K562 (cell line): Measurements from ENCODE around the gene KRTAP9-3. TPM values are rescaled to one million over a fixed set of nuclear protein-coding genes. Genes with fewer than 3 reads are reported as not detected.

ENCODE experiments used
- ATAC-seq: fragments of 200-7000 bp; cut with Tn5 transposase; 3 replicates; pipeline ENCODE4 v1.9.1; 2020; ENCODE audit warnings: moderate library complexity
- BruUV-seq: library from RNA; stranded (reverse); fragments of 400-500 nt; replicated peaks from 2 replicates; lab custom pipeline; 2021; lab: Mats Ljungman, UMichigan
- CTCF ChIA-PET: fragments of 300-600 bp; formaldehyde crosslinking; extraction: SDS; loops from one replicate; lab custom pipeline; 2021; ENCODE audit warnings: low intra/inter-chr PET ratio; lab: Yijun Ruan, JAX
- POLR2A ChIA-PET: fragments of 300-600, 350-650 bp; sonication (Branson Sonifier 250); formaldehyde crosslinking; extraction: SDS; loops from one replicate; lab custom pipeline; 2021; ENCODE audit warnings: antibody characterized with exemption, inconsistent platforms; lab: Yijun Ruan, JAX
- DNase-seq, 4 experiments: peaks; one replicate each; pipeline versions ENCODE4 v3.0.0 to v3.0.0-alpha.2; 2011 to 2018; ENCODE audit warnings: low spot score in 3 of 4, mixed read lengths in 3 of 4; ENCODE audit errors: extremely low read depth in 1 of 4
- FAIRE-seq: peaks from 2 replicates; lab custom pipeline; 2011; peaks lifted over from hg19 to GRCh38; lab: Jason Lieb, UNC
- H2AFZ ChIP-seq: 2 replicates; pipeline ENCODE4 v1.6.0; 2011; ENCODE audit warnings: low read depth, low read length, control low read depth, inconsistent platforms
- H3K27ac ChIP-seq: fragments of 200-600 bp; 3 replicates; pipeline ENCODE4 v1.8.0; 2011; ENCODE audit warnings: low read depth, mild to moderate bottlenecking, control low read depth, inconsistent platforms, low read length, moderate library complexity, mixed read lengths; ENCODE audit errors: extremely low read depth
- H3K27me3 ChIP-seq, 2 experiments: fragments of 300-600 bp in 1 of 2; 2 replicates in 1 of 2; 3 replicates in 1 of 2; pipeline versions ENCODE4 v1.6.0 to v1.8.0; 2011; ENCODE audit warnings: inconsistent platforms in 2 of 2, low read length in 2 of 2, mild to moderate bottlenecking in 1 of 2, mixed read lengths in 1 of 2, moderate library complexity in 1 of 2; ENCODE audit not compliant: control insufficient read depth in 2 of 2, insufficient read depth in 2 of 2
- H3K36me3 ChIP-seq: fragments of 300-600 bp; 3 replicates; pipeline ENCODE4 v1.8.0; 2011; ENCODE audit warnings: mild to moderate bottlenecking, low read length, inconsistent platforms; ENCODE audit not compliant: control insufficient read depth, insufficient read depth
- H3K4me1 ChIP-seq, 2 experiments: fragments of 200-600 bp in 1 of 2; replicated peaks in 1 of 2; 2 replicates in 1 of 2; 3 replicates in 1 of 2; pipeline versions ENCODE4 v1.5.1 to v1.8.0; 2011; ENCODE audit warnings: inconsistent platforms in 2 of 2, low read length in 2 of 2, mild to moderate bottlenecking in 1 of 2, mixed read lengths in 1 of 2, moderate library complexity in 1 of 2; ENCODE audit not compliant: control insufficient read depth in 2 of 2, insufficient read depth in 2 of 2
- H3K4me2 ChIP-seq: 2 replicates; pipeline ENCODE4 v1.6.1; 2011; ENCODE audit warnings: low read length, control low read depth, inconsistent platforms, mixed read lengths; ENCODE audit not compliant: insufficient read depth
- H3K4me3 ChIP-seq: fragments of 200-600 bp; sonication (generic), shearing (Covaris generic); 2 replicates; pipeline ENCODE4 v1.5.1; 2016; ENCODE audit warnings: control low read depth, inconsistent platforms
- H3K79me2 ChIP-seq: fragments of 200-600 bp; 3 replicates; pipeline ENCODE4 v1.8.0; 2011; ENCODE audit warnings: low read length, inconsistent platforms; ENCODE audit not compliant: control insufficient read depth, insufficient read depth
- H3K9ac ChIP-seq, 2 experiments: 2 replicates each; pipeline versions ENCODE4 v1.6.0 to v1.6.1; 2011; ENCODE audit warnings: low read depth in 2 of 2, low read length in 2 of 2, control low read depth in 1 of 2, inconsistent platforms in 1 of 2, mild to moderate bottlenecking in 1 of 2, mixed read lengths in 1 of 2; ENCODE audit not compliant: insufficient read depth in 1 of 2
- H3K9me1 ChIP-seq: one replicate; pipeline ENCODE4 v1.6.0; 2011; ENCODE audit warnings: inconsistent platforms, mild to moderate bottlenecking, low read length, moderate library complexity; ENCODE audit not compliant: control insufficient read depth, insufficient read depth
- H3K9me3 ChIP-seq: replicated peaks from 2 replicates; pipeline ENCODE4 v1.5.1; 2011; ENCODE audit warnings: low read depth, low read length, inconsistent platforms; ENCODE audit not compliant: control insufficient read depth, insufficient read depth
- H4K20me1 ChIP-seq: replicated peaks from 2 replicates; pipeline ENCODE4 v1.6.1; 2011; ENCODE audit warnings: low read length, inconsistent platforms, mixed read lengths; ENCODE audit not compliant: control insufficient read depth, insufficient read depth
- CBX1 ChIP-seq: sonication (generic); IDR thresholded peaks from 2 replicates; pipeline ENCODE4 v1.6.1; 2016; ENCODE audit warnings: antibody characterized with exemption, low read depth, mild to moderate bottlenecking
- MGA ChIP-seq: fragments of 450-650 bp; IDR thresholded peaks from 2 replicates; pipeline ENCODE4 v1.6.1; 2016; ENCODE audit warnings: mild to moderate bottlenecking, moderate library complexity
- NCOA6 ChIP-seq: fragments of 450-650 bp; IDR thresholded peaks from 2 replicates; pipeline ENCODE4 v1.6.1; 2017; ENCODE audit warnings: mild to moderate bottlenecking
- ZMIZ1 ChIP-seq, 2 experiments: fragments of 150-350 bp in 1 of 2; IDR thresholded peaks; 2 replicates each; pipeline ENCODE4 v1.6.1; 2012 to 2016; ENCODE audit warnings: low read depth in 2 of 2, low read length in 2 of 2, mild to moderate bottlenecking in 1 of 2, moderate library complexity in 1 of 2
- WGBS: fragments of 100-300 bp; shearing (Covaris generic); methylation state at CpG from one replicate; pipeline ENCODE4 v1.1.6; 2016; ENCODE audit warnings: low coverage, mixed read lengths; ENCODE audit not compliant: insufficient coverage; ENCODE audit errors: missing lambda C conversion rate; 5-methylcytosine and 5-hydroxymethylcytosine counted together
- in situ Hi-C: fragments of 300-500 bp; cut with MboI; formaldehyde crosslinking; loops from 4 replicates; pipeline ENCODE4 v1.15.0; 2018; ENCODE audit warnings: inconsistent platforms, mixed read lengths
- intact Hi-C: fragments of 100-400 bp; cut with micrococcal nuclease; formaldehyde crosslinking; loops from 2 replicates; pipeline ENCODE4 v1.14.2; 2022
- polyA plus RNA-seq, 8 experiments: library from polyadenylated mRNA; depleted of rRNA in 4 of 8; stranded (reverse) in 5 of 8; unstranded in 3 of 8; fragments of >200 nt; fragmentation: Nextera tagmentation in 2 of 8; fragmentation: Illumina TruSeq in 1 of 8; extraction: Ambion mirVana in 2 of 8; extraction: Trizol in 1 of 8; gene quantifications; 2 replicates each; pipeline versions ENCODE4 v1.2.1 to v1.2.3, GENCODE V29; 2011 to 2014; ENCODE audit warnings: inconsistent platforms in 1 of 8, missing spikeins in 1 of 8
- total RNA-seq, 7 experiments: library from RNA; depleted of rRNA in 6 of 7; stranded (reverse); fragments of >200 nt in 6 of 7; fragmentation: Illumina TruSeq in 2 of 7; extraction: Trizol in 2 of 7; gene quantifications; 2 replicates each; pipeline versions ENCODE4 v1.2.1 to v1.2.3, GENCODE V29; 2011 to 2021; ENCODE audit warnings: low replicate concordance in 1 of 7
- TF ChIP-seq, protein P1 (sequence below): sonication (generic); formaldehyde crosslinking; IDR thresholded peaks from 2 replicates; pipeline ENCODE4 v1.5.0; 2020; ENCODE audit warnings: missing genetic modification reagents

KRTAP9-3 gene
- total and polyA plus RNA-seq, 9 of the 15 experiments (the other 6 are each of a cell fraction or from before 2014, with no cell fraction given), result not detected

DNA sequence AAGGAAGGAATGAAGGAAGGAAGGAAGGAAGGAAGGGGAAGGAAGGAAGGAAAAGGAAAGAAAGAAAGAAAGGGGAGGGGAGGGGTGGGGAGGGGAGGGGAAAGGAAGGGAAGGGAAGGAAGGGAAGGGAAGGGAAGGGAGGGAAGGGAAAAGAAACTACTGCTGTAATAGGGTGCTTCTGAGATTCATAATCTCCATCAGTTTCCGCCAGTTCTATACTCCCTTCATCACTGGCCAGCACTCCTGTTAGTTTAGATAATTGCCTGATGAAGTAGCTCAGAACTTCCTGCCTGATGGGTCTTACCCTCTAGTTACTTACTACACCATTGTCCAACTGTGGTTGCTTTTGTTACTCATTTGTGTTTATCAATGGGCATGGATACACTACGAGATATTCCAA, 31.0 kb downstream of the KRTAP9-3 start (continued):
- TF ChIP-seq, protein P1, sequence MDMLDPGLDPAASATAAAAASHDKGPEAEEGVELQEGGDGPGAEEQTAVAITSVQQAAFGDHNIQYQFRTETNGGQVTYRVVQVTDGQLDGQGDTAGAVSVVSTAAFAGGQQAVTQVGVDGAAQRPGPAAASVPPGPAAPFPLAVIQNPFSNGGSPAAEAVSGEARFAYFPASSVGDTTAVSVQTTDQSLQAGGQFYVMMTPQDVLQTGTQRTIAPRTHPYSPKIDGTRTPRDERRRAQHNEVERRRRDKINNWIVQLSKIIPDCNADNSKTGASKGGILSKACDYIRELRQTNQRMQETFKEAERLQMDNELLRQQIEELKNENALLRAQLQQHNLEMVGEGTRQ, result no peak
- no peak for TF ChIP-seq NCOA6

- no peak for FAIRE-seq
- Histone ChIP-seq H3K79me2 (no peaks in the 10 kb centered on the region), H3K9me3 (no peaks in the 10 kb centered on the region), H3K4me3 (no peak overlapping the region), H3K4me1 (no peaks in the 10 kb centered on the region), H3K36me3 (no peaks in the 10 kb centered on the region), H3K27me3 (no peaks in the 10 kb centered on the region), H3K9ac (no peak overlapping the region), H2AFZ (no peak overlapping the region), H4K20me1 (no peaks in the 10 kb centered on the region), H3K4me2 (no peak overlapping the region), H3K9me1 (no peaks in the 10 kb centered on the region), H3K27ac (no peak overlapping the region)
- in situ Hi-C loops, result no loop called here
- POLR2A ChIA-PET, result no interaction called here
- intact Hi-C loops, result no loop called here
- CTCF ChIA-PET, result no interaction called here
- no TSS peak for BruUV-seq
- DNase-seq, result peak in 3 of 4 experiments; percentile 0
- 0% methylated on average over 3 of the region's 3 CpGs for WGBS
- ATAC-seq, result no peak
- TF ChIP-seq CBX1, result no peak
- no peak for TF ChIP-seq ZMIZ1 (IDR thresholded peaks at IDR 0.05; ENCODE audit: low read depth in 2 of 2, low read length in 2 of 2)
- TF ChIP-seq MGA, result no peak
Observed at GRCh38 chr17:41264599-41264998, 32.4 kb downstream of the KRTAP9-3 start.
